Measurements from ENCODE around the gene PTCH1.

The PTCH1 gene

GRCh38 chr9:95437559-95437958, 79.2 kb downstream of the PTCH1 start:
- no peak for DNase-seq

- no peak for DNase-seq
Measured at GRCh38 chr9:95436416-95436815, 80.4 kb downstream of the PTCH1 start.

- peak in 1 of 2 donors; percentile 16 for DNase-seq
Measured at GRCh38 chr9:95435074-95435728, 81.6 kb downstream of the PTCH1 start.

GRCh38 chr9:95434116-95435073, 82.4 kb downstream of the PTCH1 start:
- no peak for DNase-seq

GRCh38 chr9:95433096-95433819, 83.5 kb downstream of the PTCH1 start:
- DNase-seq: no peak

- no peak for DNase-seq
Measured at GRCh38 chr9:95431286-95431685, 85.5 kb downstream of the PTCH1 start.

- no peak for DNase-seq
Measured at GRCh38 chr9:95429948-95430620, 86.7 kb downstream of the PTCH1 start.

- no peak for DNase-seq
Measured at GRCh38 chr9:95429096-95429495, 87.7 kb downstream of the PTCH1 start.

GRCh38 chr9:95425910-95426551, 90.7 kb downstream of the PTCH1 start:
- no peak for DNase-seq

GRCh38 chr9:95422650-95423049, 94.1 kb downstream of the PTCH1 start:
- DNase-seq: no peak

- DNase-seq: no peak
Measured at GRCh38 chr9:95420518-95420917, 96.3 kb downstream of the PTCH1 start.

- DNase-seq: no peak
Measured at GRCh38 chr9:95419444-95419843, 97.3 kb downstream of the PTCH1 start.

- no peak for DNase-seq
Measured at GRCh38 chr9:95415158-95415557, 101.6 kb downstream of the PTCH1 start.

GRCh38 chr9:95413793-95414192, 103.0 kb downstream of the PTCH1 start:
- DNase-seq: no peak

GRCh38 chr9:95411054-95411892, 105.5 kb downstream of the PTCH1 start:
- DNase-seq: no peak

- no peak for DNase-seq
Measured at GRCh38 chr9:95409650-95410426, 106.9 kb downstream of the PTCH1 start.

- DNase-seq: no peak
Measured at GRCh38 chr9:95407524-95407923, 109.2 kb downstream of the PTCH1 start.

- no peak for DNase-seq
Measured at GRCh38 chr9:95406121-95406520, 110.7 kb downstream of the PTCH1 start.

- DNase-seq: no peak
Measured at GRCh38 chr9:95399261-95399660, 117.5 kb downstream of the PTCH1 start.
